ENCODE measurements around the gene SPDYE17.
"Not testable (repeated sequence)": the region's sequence is repeated elsewhere in the genome, so short reads cannot be mapped to it uniquely, and the experiment has no call there.

SPDYE17 gene

GRCh38 chr7:77032261-77032660 lies at the start of gene SPDYE17:
SPDYE17 (minus strand) TSS chr7:77032361; CDS start chr7:77030570, 1,791 bp downstream.
- DNase-seq = not testable (repeated sequence)

GRCh38 chr7:77080236-77080635 lies 48.1 kb upstream of the SPDYE17 start:
- not testable (repeated sequence) for DNase-seq

GRCh38 chr7:77079624-77080023 lies 47.5 kb upstream of the SPDYE17 start:
- not testable (repeated sequence) for DNase-seq

GRCh38 chr7:77079112-77079511 lies 47.0 kb upstream of the SPDYE17 start:
- DNase-seq = not testable (repeated sequence)

GRCh38 chr7:77077060-77077459 lies 44.9 kb upstream of the SPDYE17 start:
- not testable (repeated sequence) for DNase-seq

- not testable (repeated sequence) for DNase-seq
Observed at GRCh38 chr7:77074786-77075396, 42.7 kb upstream of the SPDYE17 start.

GRCh38 chr7:77071108-77071507 lies 38.9 kb upstream of the SPDYE17 start:
- not testable (repeated sequence) for DNase-seq

- DNase-seq = not testable (repeated sequence)
Observed at GRCh38 chr7:77065869-77066268, 33.7 kb upstream of the SPDYE17 start.

- DNase-seq = not testable (repeated sequence)
Observed at GRCh38 chr7:77063732-77064131, 31.6 kb upstream of the SPDYE17 start.

- DNase-seq = not testable (repeated sequence)
Observed at GRCh38 chr7:77062557-77062956, 30.4 kb upstream of the SPDYE17 start, which contains the start of gene SPDYE18. SPDYE18 (minus strand) TSS chr7:77062558; CDS start chr7:77060512, 2,046 bp downstream.

GRCh38 chr7:77026349-77026748 lies 5.8 kb downstream of the SPDYE17 start:
- not testable (repeated sequence) for DNase-seq

GRCh38 chr7:77010074-77010680 lies 22.0 kb downstream of the SPDYE17 start:
- not testable (repeated sequence) for DNase-seq

GRCh38 chr7:77008000-77008399 lies 24.2 kb downstream of the SPDYE17 start:
- DNase-seq = not testable (repeated sequence)

GRCh38 chr7:77006127-77007110 lies 25.7 kb downstream of the SPDYE17 start:
- not testable (repeated sequence) for DNase-seq

GRCh38 chr7:77005461-77006057 lies 26.6 kb downstream of the SPDYE17 start:
- not testable (repeated sequence) for DNase-seq

GRCh38 chr7:77004151-77004550 lies 28.0 kb downstream of the SPDYE17 start:
- DNase-seq = not testable (repeated sequence)

- DNase-seq = not testable (repeated sequence)
Observed at GRCh38 chr7:77003241-77003640, 28.9 kb downstream of the SPDYE17 start.

GRCh38 chr7:77002678-77003233 lies 29.4 kb downstream of the SPDYE17 start:
- not testable (repeated sequence) for DNase-seq

- not testable (repeated sequence) for DNase-seq
Observed at GRCh38 chr7:77002104-77002503, 30.1 kb downstream of the SPDYE17 start.

- not testable (repeated sequence) for DNase-seq
Observed at GRCh38 chr7:76999474-77000107, 32.6 kb downstream of the SPDYE17 start.

GRCh38 chr7:76998764-76999450 lies 33.3 kb downstream of the SPDYE17 start:
- DNase-seq = not testable (repeated sequence)
